ENCODE measurements around the gene GPD2. TPM values are rescaled to one million over a fixed set of nuclear protein-coding genes. Genes with fewer than 3 reads are reported as not detected.

GPD2 gene
- total RNA-seq, 2 donors from 2014 or later, result 26.6 to 95.3 TPM

DNA sequence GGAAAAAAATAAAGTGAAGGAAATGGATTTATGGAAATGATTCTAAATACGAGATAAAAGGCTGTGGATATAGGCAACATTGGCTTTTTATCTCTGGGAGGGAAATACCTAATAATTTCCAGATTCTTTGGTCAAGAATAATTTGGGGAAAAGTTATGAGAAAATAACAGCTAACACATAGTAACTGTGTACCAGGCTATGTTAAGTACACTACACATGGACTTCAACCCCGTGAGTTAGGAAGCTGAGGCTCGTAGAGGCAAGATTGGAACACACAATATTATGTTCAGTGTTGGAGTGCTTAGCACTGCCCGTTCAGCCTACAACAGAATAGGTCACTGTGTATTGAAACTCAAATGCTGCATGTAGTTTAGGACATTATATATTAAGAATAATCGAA lies 34.3 kb upstream of the GPD2 start:
- TF ChIP-seq POLR2A (IDR thresholded peaks at IDR 0.05) (no peak), POLR2AphosphoS5 (IDR thresholded peaks at IDR 0.05) (no peak)
- TF ChIP-seq, protein P1, sequence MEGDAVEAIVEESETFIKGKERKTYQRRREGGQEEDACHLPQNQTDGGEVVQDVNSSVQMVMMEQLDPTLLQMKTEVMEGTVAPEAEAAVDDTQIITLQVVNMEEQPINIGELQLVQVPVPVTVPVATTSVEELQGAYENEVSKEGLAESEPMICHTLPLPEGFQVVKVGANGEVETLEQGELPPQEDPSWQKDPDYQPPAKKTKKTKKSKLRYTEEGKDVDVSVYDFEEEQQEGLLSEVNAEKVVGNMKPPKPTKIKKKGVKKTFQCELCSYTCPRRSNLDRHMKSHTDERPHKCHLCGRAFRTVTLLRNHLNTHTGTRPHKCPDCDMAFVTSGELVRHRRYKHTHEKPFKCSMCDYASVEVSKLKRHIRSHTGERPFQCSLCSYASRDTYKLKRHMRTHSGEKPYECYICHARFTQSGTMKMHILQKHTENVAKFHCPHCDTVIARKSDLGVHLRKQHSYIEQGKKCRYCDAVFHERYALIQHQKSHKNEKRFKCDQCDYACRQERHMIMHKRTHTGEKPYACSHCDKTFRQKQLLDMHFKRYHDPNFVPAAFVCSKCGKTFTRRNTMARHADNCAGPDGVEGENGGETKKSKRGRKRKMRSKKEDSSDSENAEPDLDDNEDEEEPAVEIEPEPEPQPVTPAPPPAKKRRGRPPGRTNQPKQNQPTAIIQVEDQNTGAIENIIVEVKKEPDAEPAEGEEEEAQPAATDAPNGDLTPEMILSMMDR (IDR thresholded peaks at IDR 0.05), result no peak
- Histone ChIP-seq H3K4me1 (replicated peaks) (no peaks in the 10 kb centered on the region), H3K27ac (no peak overlapping the region), H3K27me3 (replicated peaks; ENCODE audit: insufficient read depth) (no peaks in the 10 kb centered on the region), H3K4me3 (no peak overlapping the region), H3K36me3 (no peaks in the 10 kb centered on the region), H3K9me3 (no peaks in the 10 kb centered on the region)
- DNase-seq (ENCODE audit: low spot score), result no peak
- WGBS, result 87% methylated on average over 5 of the region's 5 CpGs
- intact Hi-C loops (cut with DNase I), result loop anchor here (2.0 kb wide), 2 partner anchors 35 to 59 kb away; partner anchors contain the start of gene GPD2

DNA sequence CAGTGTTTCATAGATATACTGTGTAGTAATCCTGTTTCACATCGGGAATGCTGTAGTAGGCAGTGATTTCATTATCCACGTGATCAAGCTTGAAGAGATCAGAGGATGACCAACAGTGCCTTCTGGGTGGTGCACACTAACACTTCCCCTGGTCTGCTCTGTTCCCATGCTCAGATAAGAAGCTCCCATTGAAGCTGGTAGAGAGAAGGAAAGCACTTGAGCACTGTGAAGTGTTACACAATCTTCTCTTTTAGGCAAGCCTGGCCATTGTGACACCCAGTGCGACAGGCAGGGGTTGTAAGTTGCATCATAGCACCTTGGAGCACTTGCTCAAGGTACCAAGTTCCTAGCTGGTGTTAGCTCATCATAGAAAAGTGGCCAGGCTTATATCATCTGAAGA lies 30.6 kb upstream of the GPD2 start:
- 81% methylated on average over 3 of the region's 3 CpGs for WGBS
- H3K9me3 ChIP-seq, result no peaks in the 10 kb centered on the region
- intact Hi-C loops (cut with DNase I), result no loop called here

DNA sequence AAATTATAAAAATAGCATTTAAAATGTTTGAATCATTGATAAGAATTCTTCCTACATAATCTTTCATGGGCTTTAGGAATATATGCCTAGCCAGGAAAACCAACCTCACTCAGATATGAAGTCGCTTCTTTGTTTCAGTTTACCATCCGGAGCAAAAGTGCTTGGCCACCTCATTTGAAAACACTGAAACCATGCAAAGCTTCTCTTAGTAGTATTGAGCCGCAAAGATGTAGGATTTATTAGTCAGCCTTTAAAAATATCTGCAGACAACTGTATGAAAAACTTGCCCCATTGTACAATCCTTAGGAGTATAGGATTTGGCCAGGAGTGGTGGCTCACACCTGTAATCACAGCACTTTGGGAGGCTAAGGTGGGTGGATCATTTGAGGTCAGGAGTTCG lies 24.3 kb upstream of the GPD2 start:
- TF ChIP-seq POLR2AphosphoS5 (IDR thresholded peaks at IDR 0.05) (no peak), POLR2A (IDR thresholded peaks at IDR 0.05) (no peak)
- TF ChIP-seq, protein P1 (IDR thresholded peaks at IDR 0.05), result no peak
- 96% methylated on average over 4 of the region's 4 CpGs for WGBS
- intact Hi-C loops (cut with DNase I), result no loop called here
- Histone ChIP-seq H3K36me3 (no peaks in the 10 kb centered on the region), H3K9me3 (no peaks in the 10 kb centered on the region), H3K4me3 (no peak overlapping the region), H3K27me3 (replicated peaks; ENCODE audit: insufficient read depth) (no peaks in the 10 kb centered on the region), H3K27ac (no peak overlapping the region), H3K4me1 (replicated peaks) (no peaks in the 10 kb centered on the region)
- DNase-seq (ENCODE audit: low spot score), result no peak

More for the DNA sequence above, 30.6 kb upstream of the GPD2 start:
- H3K4me1 ChIP-seq (replicated peaks), result no peaks in the 10 kb centered on the region
- H3K27ac ChIP-seq, result no peak overlapping the region
- H3K4me3 ChIP-seq, result no peak overlapping the region
- TF ChIP-seq POLR2A (IDR thresholded peaks at IDR 0.05), result no peak
- TF ChIP-seq POLR2AphosphoS5 (IDR thresholded peaks at IDR 0.05), result no peak
- TF ChIP-seq, protein P1 (IDR thresholded peaks at IDR 0.05), result no peak
- H3K36me3 ChIP-seq, result no peaks in the 10 kb centered on the region
- H3K27me3 ChIP-seq (replicated peaks; ENCODE audit: insufficient read depth), result no peaks in the 10 kb centered on the region
- DNase-seq (ENCODE audit: low spot score), result no peak

DNA sequence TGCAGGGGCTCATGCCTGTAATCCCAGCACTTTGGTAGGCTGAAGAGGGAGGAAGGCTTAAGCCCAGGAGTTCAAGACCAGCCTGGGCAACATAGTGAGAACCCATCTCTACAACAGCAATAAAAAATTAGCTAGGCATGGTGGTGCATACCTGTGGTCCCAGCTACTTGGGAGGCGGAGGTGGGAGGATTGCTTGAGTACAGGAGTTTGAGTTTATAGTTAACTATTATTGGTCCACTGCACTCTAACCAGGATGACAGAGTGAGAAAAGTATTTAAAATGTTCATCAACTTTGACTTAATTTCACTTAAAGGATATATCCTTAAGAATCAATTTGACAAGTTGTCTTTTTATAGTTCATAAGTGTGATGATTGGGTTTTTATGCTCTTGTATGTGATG lies 14.3 kb upstream of the GPD2 start:
- H3K4me1 ChIP-seq (replicated peaks), result no peaks in the 10 kb centered on the region
- intact Hi-C loops (cut with DNase I), result no loop called here
- H3K4me3 ChIP-seq, result no peak overlapping the region
- H3K27ac ChIP-seq, result no peak overlapping the region
- H3K9me3 ChIP-seq, result no peaks in the 10 kb centered on the region
- H3K36me3 ChIP-seq, result no peaks in the 10 kb centered on the region
- TF ChIP-seq POLR2A (IDR thresholded peaks at IDR 0.05) (no peak), POLR2AphosphoS5 (IDR thresholded peaks at IDR 0.05) (no peak)
- TF ChIP-seq, protein P1 (IDR thresholded peaks at IDR 0.05), result no peak
- DNase-seq (ENCODE audit: low spot score), result no peak
- no peaks in the 10 kb centered on the region for H3K27me3 ChIP-seq (replicated peaks; ENCODE audit: insufficient read depth)
- 100% methylated on average over 1 of the region's 1 CpG for WGBS

DNA sequence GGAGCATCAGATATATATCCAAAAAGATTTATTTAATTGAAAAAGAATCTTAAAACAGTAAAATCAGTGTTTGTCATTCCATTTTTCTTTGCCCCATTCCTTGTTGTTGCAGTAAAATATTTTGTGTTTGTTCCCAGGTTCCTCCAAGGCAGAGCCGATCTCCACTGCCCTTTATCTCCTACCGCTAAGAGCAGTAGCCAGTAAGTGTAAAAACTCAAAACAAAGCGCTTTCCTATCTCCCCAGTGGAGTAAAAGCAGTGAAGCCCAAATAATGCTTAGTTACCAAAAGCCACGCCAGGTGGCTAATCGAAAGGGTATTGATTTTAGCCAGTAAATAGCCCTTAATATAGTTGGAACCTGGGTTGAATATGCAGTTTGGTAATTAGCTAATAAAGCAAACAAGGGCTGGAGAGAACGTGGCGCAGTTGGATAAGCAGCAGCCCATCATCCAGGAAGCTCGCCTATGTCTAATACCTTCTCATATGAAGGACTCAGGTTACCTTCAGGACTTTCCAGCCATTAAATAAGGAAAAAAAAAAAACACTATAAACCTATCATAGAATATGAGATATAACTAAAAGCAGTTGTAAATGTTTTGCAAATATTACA lies 12.4 kb upstream of the GPD2 start:
- H3K4me3 ChIP-seq, result no peak overlapping the region
- no peak overlapping the region for H3K27ac ChIP-seq
- H3K36me3 ChIP-seq, result no peaks in the 10 kb centered on the region
- no peak for DNase-seq (ENCODE audit: low spot score)
- TF ChIP-seq POLR2AphosphoS5 (IDR thresholded peaks at IDR 0.05) (no peak), POLR2A (IDR thresholded peaks at IDR 0.05) (no peak)
- TF ChIP-seq, protein P1 (IDR thresholded peaks at IDR 0.05), result no peak
- no peaks in the 10 kb centered on the region for H3K27me3 ChIP-seq (replicated peaks; ENCODE audit: insufficient read depth)
- no peaks in the 10 kb centered on the region for H3K9me3 ChIP-seq
- intact Hi-C loops (cut with DNase I), result no loop called here
- 73% methylated on average over 8 of the region's 8 CpGs for WGBS
- H3K4me1 ChIP-seq (replicated peaks), result no peaks in the 10 kb centered on the region

All from prostate gland (tissue), 2 donors.